Hepatocyte (in vitro differentiated cells): ENCODE results near the gene WRNIP1.

Experiments used
- CTCF ChIP-seq: fragments of 200-600 bp; sonication (generic); IDR thresholded peaks from 2 replicates; pipeline ENCODE4 v1.5.1; 2016; ENCODE audit warnings: antibody characterized with exemption, mild to moderate bottlenecking; ENCODE audit not compliant: poor library complexity
- EZH2 ChIP-seq: fragments of 200-600 bp; sonication (generic); IDR thresholded peaks from 2 replicates; pipeline ENCODE4 v1.6.1; 2016; ENCODE audit warnings: antibody characterized with exemption, mild to moderate bottlenecking, borderline replicate concordance

GRCh38 chr6:2794171-2794730, 29.1 kb downstream of the WRNIP1 start:
- TF ChIP-seq CTCF (no peak), EZH2 (no peak)
